PC-9 (cell line): ENCODE measurements around the gene ANKRD9.

Experiments
- EZH2 ChIP-seq: fragments of 200-600 bp; sonication (generic); IDR thresholded peaks from 2 replicates; pipeline ENCODE4 v1.8.0; 2017; ENCODE audit warnings: antibody characterized with exemption, low read depth
- TF ChIP-seq, protein P1 (sequence below): fragments of 200-600 bp; sonication (generic); conservative IDR thresholded peaks from 2 replicates; pipeline ENCODE4 v1.6.1; 2017; ENCODE audit warnings: mixed run types, antibody characterized with exemption, mild to moderate bottlenecking, moderate library complexity

DNA sequence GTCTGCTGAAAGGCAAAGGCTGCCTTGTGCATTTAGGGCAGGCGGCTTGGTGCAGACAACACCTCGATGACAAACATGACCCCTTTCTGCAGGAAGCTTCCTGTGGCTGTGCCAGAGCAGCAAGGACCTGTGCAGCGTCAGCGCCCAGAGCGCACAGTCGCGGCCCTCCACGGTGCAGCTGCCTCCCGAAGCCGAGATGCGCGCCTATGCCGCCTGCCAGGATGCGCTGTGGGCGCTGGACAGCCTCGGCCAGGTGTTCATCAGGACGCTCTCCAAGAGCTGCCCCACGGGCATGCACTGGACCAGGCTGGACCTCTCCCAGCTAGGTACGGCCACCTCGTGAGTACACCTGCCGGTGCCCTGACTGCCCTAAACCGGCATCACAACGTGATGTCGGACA lies 57.3 kb downstream of the ANKRD9 start:
- TF ChIP-seq, protein P1, sequence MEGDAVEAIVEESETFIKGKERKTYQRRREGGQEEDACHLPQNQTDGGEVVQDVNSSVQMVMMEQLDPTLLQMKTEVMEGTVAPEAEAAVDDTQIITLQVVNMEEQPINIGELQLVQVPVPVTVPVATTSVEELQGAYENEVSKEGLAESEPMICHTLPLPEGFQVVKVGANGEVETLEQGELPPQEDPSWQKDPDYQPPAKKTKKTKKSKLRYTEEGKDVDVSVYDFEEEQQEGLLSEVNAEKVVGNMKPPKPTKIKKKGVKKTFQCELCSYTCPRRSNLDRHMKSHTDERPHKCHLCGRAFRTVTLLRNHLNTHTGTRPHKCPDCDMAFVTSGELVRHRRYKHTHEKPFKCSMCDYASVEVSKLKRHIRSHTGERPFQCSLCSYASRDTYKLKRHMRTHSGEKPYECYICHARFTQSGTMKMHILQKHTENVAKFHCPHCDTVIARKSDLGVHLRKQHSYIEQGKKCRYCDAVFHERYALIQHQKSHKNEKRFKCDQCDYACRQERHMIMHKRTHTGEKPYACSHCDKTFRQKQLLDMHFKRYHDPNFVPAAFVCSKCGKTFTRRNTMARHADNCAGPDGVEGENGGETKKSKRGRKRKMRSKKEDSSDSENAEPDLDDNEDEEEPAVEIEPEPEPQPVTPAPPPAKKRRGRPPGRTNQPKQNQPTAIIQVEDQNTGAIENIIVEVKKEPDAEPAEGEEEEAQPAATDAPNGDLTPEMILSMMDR = no peak
- no peak for TF ChIP-seq EZH2
